GM10248 (cell line): ENCODE results near the gene INPP5D.
A peak's percentile ranks its signal among the peaks of the same experiment; 100 is the strongest.

ENCODE experiments used
- CTCF ChIA-PET: fragments of 300-600 bp; sonication (Branson Sonifier 250); formaldehyde crosslinking; extraction: SDS; loops from one replicate; lab custom pipeline; 2021; ENCODE audit warnings: antibody characterized with exemption; lab: Yijun Ruan, JAX
- POLR2A ChIA-PET: fragments of 350-650 bp; sonication (Branson Sonifier 250); formaldehyde crosslinking; extraction: SDS; loops from one replicate; lab custom pipeline; 2020; ENCODE audit warnings: antibody characterized with exemption; lab: Yijun Ruan, JAX
- DNase-seq: peaks from one replicate; pipeline ENCODE4 v3.0.0; 2012; ENCODE audit errors: extremely low spot score
- CTCF ChIP-seq: IDR thresholded peaks from 2 replicates; pipeline ENCODE4 v1.5.1; 2012; ENCODE audit warnings: mild to moderate bottlenecking, low read depth; ENCODE audit errors: extremely low read depth, missing control alignments, control extremely low read depth

The INPP5D gene

GRCh38 chr2:233209117-233209532, 149.0 kb downstream of the INPP5D start:
- ChIA-PET CTCF (interaction anchor here (0.6 to 1.4 kb wide), 2 partner anchors 9 to 17 kb away, joined by 3 to 4 read pairs; no protein-coding TSS in a partner anchor), POLR2A (no interaction called here)
- DNase-seq: no peak
- no peak for TF ChIP-seq CTCF

DNA sequence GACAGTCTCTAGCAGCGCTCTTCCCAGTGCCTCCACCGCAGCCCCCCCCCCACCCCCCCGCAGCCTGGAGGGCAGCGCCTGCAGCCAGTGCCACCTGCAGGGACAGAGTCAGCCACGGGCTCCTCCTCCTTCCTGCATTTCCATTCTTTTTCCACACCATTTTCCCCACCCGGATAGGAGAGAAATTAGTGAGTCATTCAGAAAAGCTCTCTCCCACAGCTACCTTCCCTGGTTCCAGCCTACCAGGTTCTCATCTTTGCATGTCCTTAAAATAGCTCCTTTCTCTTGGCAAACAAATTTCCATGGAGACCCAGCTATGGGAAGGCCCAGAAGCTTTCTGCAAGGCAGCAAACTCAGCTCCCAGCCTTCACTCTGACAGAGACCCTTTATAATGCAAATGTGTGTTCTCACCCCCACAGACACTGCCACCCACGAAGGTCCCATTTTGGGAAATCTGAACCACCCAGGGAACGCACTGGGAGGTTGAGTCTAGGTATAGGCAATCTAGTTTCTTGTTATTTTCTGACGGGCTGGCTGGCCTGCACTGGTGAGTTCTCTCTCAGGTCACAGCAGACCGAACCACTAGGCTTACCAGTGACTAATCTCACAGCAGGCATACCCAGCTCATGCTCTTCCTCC, 149.5 kb downstream of the INPP5D start:
- ChIA-PET POLR2A (no interaction called here), CTCF (interaction anchor here (0.9 to 1.7 kb wide), 3 partner anchors 9 to 18 kb away, joined by 3 to 7 read pairs (median 4); no protein-coding TSS in a partner anchor)
- no peak for TF ChIP-seq CTCF
- DNase-seq: peak; percentile 55

DNA sequence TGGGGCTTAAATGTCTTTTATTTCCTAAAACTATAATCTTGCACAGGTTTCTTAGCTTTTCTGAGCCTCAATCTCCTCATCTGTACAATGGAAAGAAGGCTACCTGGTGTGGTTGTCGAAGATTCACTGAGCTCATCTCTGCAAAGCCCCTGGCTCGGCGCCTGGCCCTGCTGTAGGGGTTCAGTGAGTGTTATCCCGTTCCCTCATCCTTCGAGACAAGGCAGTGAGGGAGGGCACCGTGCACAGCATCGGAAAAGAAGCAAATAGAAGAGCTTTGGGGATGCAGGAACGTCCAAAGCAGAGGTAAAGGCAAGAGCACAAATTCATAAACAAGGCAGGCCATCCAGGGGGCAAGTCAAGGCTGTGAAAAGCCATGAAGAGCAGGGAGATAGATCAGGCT, 150.1 kb downstream of the INPP5D start:
- TF ChIP-seq CTCF: no peak
- ChIA-PET CTCF (interaction anchor here (0.9 to 1.7 kb wide), 2 partner anchors 9 to 17 kb away, joined by 3 to 7 read pairs; no protein-coding TSS in a partner anchor), POLR2A (no interaction called here)
- no peak for DNase-seq

GRCh38 chr2:233210843-233211547, 150.9 kb downstream of the INPP5D start:
- POLR2A ChIA-PET: no interaction called here
- CTCF ChIA-PET: interaction anchor here (1.7 kb wide), 1 partner anchor 10 kb away, joined by 7 read pairs; no protein-coding TSS in a partner anchor
- TF ChIP-seq CTCF: no peak
- DNase-seq: no peak

DNA sequence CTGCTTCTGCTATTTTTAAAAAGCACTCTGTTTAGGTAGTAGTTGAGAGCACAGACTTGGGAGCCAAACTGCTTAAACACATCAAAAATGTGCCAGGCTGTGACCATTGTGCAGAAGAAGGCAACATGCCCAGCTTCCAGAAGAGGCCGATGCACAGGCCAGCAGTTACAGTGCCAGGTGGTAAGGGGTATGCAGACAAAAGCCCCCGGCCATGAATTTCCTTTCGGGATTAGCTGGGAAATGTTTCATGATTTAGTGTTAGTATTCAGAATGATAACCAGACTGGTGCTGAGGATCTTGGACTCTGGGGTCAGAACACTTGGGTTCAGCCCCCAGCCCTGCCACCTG, 151.4 kb downstream of the INPP5D start:
- ChIA-PET POLR2A (no interaction called here), CTCF (no interaction called here)
- DNase-seq: no peak
- TF ChIP-seq CTCF: no peak

GRCh38 chr2:233213011-233213410, 152.9 kb downstream of the INPP5D start:
- ChIA-PET CTCF (no interaction called here), POLR2A (no interaction called here)
- DNase-seq: no peak
- no peak for TF ChIP-seq CTCF
